GM13976 (cell line): ENCODE results near the gene PLPP2.
"Not testable (repeated sequence)": the region's sequence is repeated elsewhere in the genome, so short reads cannot be mapped to it uniquely, and the experiment has no call there.

ENCODE experiments used
- DNase-seq: peaks from one replicate; pipeline ENCODE4 v3.0.0; 2012; ENCODE audit warnings: low spot score
- CTCF ChIP-seq: IDR thresholded peaks from 2 replicates; pipeline ENCODE4 v1.5.1; 2012; ENCODE audit warnings: borderline replicate concordance, mild to moderate bottlenecking; ENCODE audit not compliant: insufficient read depth; ENCODE audit errors: extremely low read depth, missing control alignments, control extremely low read depth
- in situ Hi-C: fragments of 300-500 bp; cut with MboI; formaldehyde crosslinking; loops from one replicate; pipeline ENCODE4 v1.12.0; 2022; ENCODE audit warnings: low sequenced_read_pairs, mixed read lengths, inconsistent platforms; ENCODE audit not compliant: unreplicated experiment

PLPP2 gene

DNA sequence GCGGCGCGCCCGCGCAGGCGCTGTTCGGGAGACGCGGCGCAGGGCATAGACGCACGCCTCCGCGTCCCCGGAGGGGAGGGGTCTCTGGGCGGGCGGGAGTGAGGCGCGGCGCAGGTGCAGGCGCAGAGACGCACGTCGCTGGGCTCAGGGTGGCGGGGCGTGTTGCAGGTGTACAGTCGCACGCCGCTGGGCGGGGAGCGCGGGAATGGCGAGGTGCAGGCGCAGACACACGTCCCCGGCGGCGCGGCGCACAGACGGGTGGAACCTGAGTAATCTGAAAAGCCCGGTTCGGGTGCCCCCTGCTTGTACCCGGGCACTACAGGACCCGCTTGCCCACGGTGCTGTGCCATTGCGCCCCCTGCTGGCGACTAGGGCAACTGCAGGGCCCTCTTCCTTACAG lies 44.7 kb downstream of the PLPP2 start:
- no peak for DNase-seq
- no peak for TF ChIP-seq CTCF
- in situ Hi-C loops, result no loop called here

- DNase-seq, in situ Hi-C loops: not testable (repeated sequence)
These were observed 45.3 kb downstream of the PLPP2 start for GRCh38 chr19:245900-246299.

DNA sequence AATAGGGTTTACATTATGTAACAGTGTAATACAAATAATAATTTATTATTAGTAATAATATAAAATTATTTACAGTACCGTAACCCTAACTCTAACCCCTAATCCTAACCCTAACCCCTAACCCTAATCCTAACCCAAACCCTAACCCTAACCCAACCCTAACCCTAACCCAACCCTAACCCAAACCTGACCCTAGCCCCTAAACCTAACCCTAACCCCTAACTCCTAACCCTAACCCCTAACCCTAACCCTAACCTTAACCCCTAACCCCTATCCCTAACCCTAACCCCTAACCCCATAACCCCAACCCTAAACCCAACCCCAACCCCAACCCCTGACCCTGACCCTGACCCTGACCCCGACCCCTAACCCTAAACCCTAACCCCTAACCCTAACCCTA lies 45.7 kb downstream of the PLPP2 start:
- TF ChIP-seq CTCF, result no peak
- in situ Hi-C loops, result no loop called here
- no peak for DNase-seq
